Choroid plexus epithelial cell (primary cell): ENCODE data around the gene FHDC1.
A peak's percentile ranks its signal among the peaks of the same experiment; 100 is the strongest.

ENCODE experiments used
- DNase-seq: peaks from one replicate; pipeline ENCODE4 v3.0.0-alpha.2; 2010; ENCODE audit warnings: low read depth
- H3K4me3 ChIP-seq: 2 replicates; pipeline ENCODE4 v1.5.1; 2011; ENCODE audit warnings: low read depth, mild to moderate bottlenecking, control low read depth, low read length, moderate library complexity
- CTCF ChIP-seq: conservative IDR thresholded peaks from 2 replicates; pipeline ENCODE4 v1.5.1; 2011; ENCODE audit warnings: low read depth, mild to moderate bottlenecking, control low read depth, inconsistent platforms, low read length, moderate library complexity

FHDC1 gene

GRCh38 chr4:152900395-152900794 lies 35.7 kb upstream of the FHDC1 start:
- H3K4me3 ChIP-seq, result no peak overlapping the region
- no peak for DNase-seq
- no peak for TF ChIP-seq CTCF

GRCh38 chr4:152901205-152901604 lies 34.9 kb upstream of the FHDC1 start:
- TF ChIP-seq CTCF, result no peak
- DNase-seq, result no peak
- H3K4me3 ChIP-seq, result no peak overlapping the region

- no peak for DNase-seq
- no peak for TF ChIP-seq CTCF
- no peak overlapping the region for H3K4me3 ChIP-seq
Measured at GRCh38 chr4:152903658-152904057, 32.5 kb upstream of the FHDC1 start.

- no peak for TF ChIP-seq CTCF
- no peak for DNase-seq
- H3K4me3 ChIP-seq, result no peak overlapping the region
Measured at GRCh38 chr4:152909901-152910300, 26.2 kb upstream of the FHDC1 start.

GRCh38 chr4:152910521-152910920 lies 25.6 kb upstream of the FHDC1 start:
- H3K4me3 ChIP-seq, result no peak overlapping the region
- no peak for DNase-seq
- TF ChIP-seq CTCF, result peak; percentile 13

GRCh38 chr4:152917543-152918395 lies 18.4 kb upstream of the FHDC1 start:
- no peak overlapping the region for H3K4me3 ChIP-seq
- DNase-seq, result no peak
- TF ChIP-seq CTCF, result no peak

GRCh38 chr4:152919826-152920225 lies 16.3 kb upstream of the FHDC1 start:
- H3K4me3 ChIP-seq, result no peak overlapping the region
- no peak for TF ChIP-seq CTCF
- DNase-seq, result no peak
